HEK293T (cell line): ENCODE data around the gene SAMD8.

Experiments
- CTCF ChIA-PET: fragments of 350-600 bp; formaldehyde crosslinking; extraction: SDS; loops from one replicate; lab custom pipeline; 2021; ENCODE audit warnings: antibody characterized with exemption, inconsistent platforms; lab: Yijun Ruan, JAX
- POLR2A ChIA-PET: fragments of 350-600 bp; formaldehyde crosslinking; extraction: SDS; loops from one replicate; lab custom pipeline; 2020; ENCODE audit warnings: antibody characterized with exemption, inconsistent platforms; lab: Yijun Ruan, JAX
- DNase-seq: peaks from one replicate; pipeline ENCODE4 v3.0.0; 2012; ENCODE audit warnings: mixed read lengths; ENCODE audit errors: extremely low spot score
- BHLHE40 ChIP-seq: fragments of 450-650 bp; IDR thresholded peaks from 2 replicates; pipeline ENCODE4 v1.6.1; 2016; ENCODE audit warnings: mild to moderate bottlenecking, moderate library complexity, borderline replicate concordance
- CTBP1 ChIP-seq: fragments of 450-650 bp; IDR thresholded peaks from 2 replicates; pipeline ENCODE4 v1.6.1; 2016; ENCODE audit warnings: borderline replicate concordance
- ELF4 ChIP-seq: fragments of 450-650 bp; IDR thresholded peaks from 2 replicates; pipeline ENCODE4 v1.6.1; 2017; ENCODE audit warnings: antibody characterized with exemption
- FOXA1 ChIP-seq: fragments of 450-650 bp; IDR thresholded peaks from 2 replicates; pipeline ENCODE4 v1.6.1; 2016; ENCODE audit warnings: mild to moderate bottlenecking
- FOXK2 ChIP-seq: fragments of 450-650 bp; IDR thresholded peaks from 2 replicates; pipeline ENCODE4 v1.6.1; 2016; ENCODE audit warnings: mild to moderate bottlenecking
- FOXM1 ChIP-seq: fragments of 450-650 bp; IDR thresholded peaks from 2 replicates; pipeline ENCODE4 v1.6.1; 2017; ENCODE audit warnings: mild to moderate bottlenecking, borderline replicate concordance
- HDGF ChIP-seq: fragments of 450-650 bp; IDR thresholded peaks from 2 replicates; pipeline ENCODE4 v1.6.1; 2017; ENCODE audit warnings: antibody characterized with exemption, borderline replicate concordance
- L3MBTL2 ChIP-seq: fragments of 450-650 bp; conservative IDR thresholded peaks from 2 replicates; pipeline ENCODE4 v1.6.1; 2016; ENCODE audit warnings: mild to moderate bottlenecking
- LEF1 ChIP-seq: fragments of 450-650 bp; IDR thresholded peaks from 2 replicates; pipeline ENCODE4 v1.6.1; 2017; ENCODE audit warnings: mild to moderate bottlenecking, borderline replicate concordance
- NFRKB ChIP-seq: fragments of 450-650 bp; IDR thresholded peaks from 2 replicates; pipeline ENCODE4 v1.6.1; 2016; ENCODE audit warnings: mild to moderate bottlenecking, moderate library complexity
- PKNOX1 ChIP-seq: fragments of 450-650 bp; IDR thresholded peaks from 2 replicates; pipeline ENCODE4 v1.6.1; 2016
- SP1 ChIP-seq: fragments of 450-650 bp; IDR thresholded peaks from 2 replicates; pipeline ENCODE4 v1.6.1; 2017
- SUZ12 ChIP-seq: fragments of 450-650 bp; IDR thresholded peaks from 2 replicates; pipeline ENCODE4 v1.6.1; 2016; ENCODE audit warnings: mild to moderate bottlenecking
- TARDBP ChIP-seq: fragments of 450-650 bp; IDR thresholded peaks from 2 replicates; pipeline ENCODE4 v1.6.1; 2016
- ZNF384 ChIP-seq: fragments of 450-650 bp; IDR thresholded peaks from 2 replicates; pipeline ENCODE4 v1.6.1; 2016

SAMD8 gene

GRCh38 chr10:75223507-75223906 lies 112.1 kb downstream of the SAMD8 start:
- no peak for TF ChIP-seq CTBP1
- ChIA-PET CTCF (interaction anchor here (1.9 kb wide), 1 partner anchor 12 kb away, joined by 8 read pairs; the partner anchor contains the start of gene VDAC2), POLR2A (interaction anchor here (1.0 to 1.1 kb wide), 2 partner anchors 10 to 13 kb away, joined by 3 read pairs; partner anchors contain the start of gene VDAC2)
- no peak for DNase-seq

- no peak for TF ChIP-seq L3MBTL2
- TF ChIP-seq FOXA1: no peak
- no peak for TF ChIP-seq CTBP1
- TF ChIP-seq LEF1: no peak
- TF ChIP-seq BHLHE40: no peak
- TF ChIP-seq SP1: no peak
- no peak for TF ChIP-seq FOXK2
- TF ChIP-seq ELF4: no peak
- no peak for TF ChIP-seq ZNF384
- TF ChIP-seq FOXM1: no peak
- no peak for TF ChIP-seq HDGF
- POLR2A ChIA-PET: interaction anchor here (0.9 to 1.7 kb wide), 4 partner anchors 8 to 16 kb away, joined by 3 to 12 read pairs (median 4); partner anchors contain the start of gene VDAC2
- no peak for DNase-seq
- CTCF ChIA-PET: interaction anchor here (0.7 to 2.0 kb wide), 2 partner anchors 38 to 162 kb away, joined by 3 to 5 read pairs; no protein-coding TSS in a partner anchor
Measured at GRCh38 chr10:75226095-75226494, 114.6 kb downstream of the SAMD8 start.

GRCh38 chr10:75226656-75227055 lies 115.2 kb downstream of the SAMD8 start:
- no peak for DNase-seq
- TF ChIP-seq ELF4: no peak
- TF ChIP-seq SP1: no peak
- no peak for TF ChIP-seq TARDBP
- ChIA-PET POLR2A (interaction anchor here (1.1 to 1.7 kb wide), 3 partner anchors 9 to 17 kb away, joined by 3 to 12 read pairs (median 4); partner anchors contain the start of gene VDAC2), CTCF (interaction anchor here (0.6 to 2.0 kb wide), 4 partner anchors 9 to 163 kb away, joined by 3 to 5 read pairs (median 3); partner anchors contain the start of gene COMTD1)

GRCh38 chr10:75228278-75228677 lies 116.8 kb downstream of the SAMD8 start:
- CTCF ChIA-PET: no interaction called here
- POLR2A ChIA-PET: interaction anchor here (0.7 to 1.9 kb wide), 3 partner anchors 17 to 40 kb away, joined by 3 to 5 read pairs (median 4); no protein-coding TSS in a partner anchor
- TF ChIP-seq L3MBTL2 (no peak), CTBP1 (no peak), BHLHE40 (no peak), PKNOX1 (no peak), SP1 (no peak), LEF1 (no peak), NFRKB (no peak)
- DNase-seq: no peak

- DNase-seq: no peak
- TF ChIP-seq SP1 (no peak), HDGF (no peak), NFRKB (no peak), ZNF384 (no peak), LEF1 (no peak), FOXK2 (no peak), FOXA1 (no peak), FOXM1 (no peak), ELF4 (no peak)
- POLR2A ChIA-PET: interaction anchor here (1.9 kb wide), 1 partner anchor 17 kb away, joined by 5 read pairs; no protein-coding TSS in a partner anchor
- CTCF ChIA-PET: interaction anchor here (0.7 to 0.8 kb wide), 2 partner anchors 39 to 373 kb away, joined by 4 read pairs; no protein-coding TSS in a partner anchor
Measured at GRCh38 chr10:75228834-75229233, 117.4 kb downstream of the SAMD8 start.

- CTCF ChIA-PET: interaction anchor here (0.6 to 1.6 kb wide), 6 partner anchors 19 to 1764 kb away, joined by 3 to 12 read pairs (median 4); no protein-coding TSS in a partner anchor
- no peak for DNase-seq
- POLR2A ChIA-PET: no interaction called here
- no peak for TF ChIP-seq PKNOX1
- TF ChIP-seq FOXM1: no peak
- TF ChIP-seq FOXA1: no peak
- TF ChIP-seq SP1: no peak
- TF ChIP-seq SUZ12: no peak
Measured at GRCh38 chr10:75229971-75230370, 118.5 kb downstream of the SAMD8 start.

- TF ChIP-seq FOXA1 (no peak), PKNOX1 (peak; percentile 95)
- DNase-seq: peak; percentile 79
- ChIA-PET CTCF (interaction anchor here (0.5 to 1.6 kb wide), 6 partner anchors 19 to 635 kb away, joined by 3 to 12 read pairs (median 4); no protein-coding TSS in a partner anchor), POLR2A (interaction anchor here (1.0 to 5.8 kb wide), 2 partner anchors 20 to 23 kb away, joined by 3 to 48 read pairs; partner anchors contain the start of gene VDAC2)
Measured at GRCh38 chr10:75230600-75231038, 119.2 kb downstream of the SAMD8 start.
